ENCODE results near the gene SLC66A1.

DNA sequence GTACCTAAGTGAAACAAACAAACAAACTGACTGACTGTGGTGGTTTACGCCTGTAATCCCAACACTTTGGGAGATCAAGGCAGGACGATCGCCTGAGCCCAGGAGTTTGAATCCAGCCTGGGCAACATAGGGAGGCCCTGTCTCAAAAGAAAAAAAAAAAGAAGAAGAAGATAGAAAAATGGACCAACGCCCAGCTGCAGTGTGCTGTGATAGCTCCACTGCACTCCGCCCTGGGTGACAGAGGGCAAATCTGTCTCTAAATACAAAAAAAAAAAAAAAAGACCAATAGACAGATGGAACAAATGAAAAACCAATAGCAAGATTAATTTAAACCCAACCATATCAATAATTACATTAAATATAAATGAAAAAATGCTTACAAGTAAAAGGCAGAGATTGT, 37.5 kb upstream of the SLC66A1 start:
- TF ChIP-seq, protein P1, sequence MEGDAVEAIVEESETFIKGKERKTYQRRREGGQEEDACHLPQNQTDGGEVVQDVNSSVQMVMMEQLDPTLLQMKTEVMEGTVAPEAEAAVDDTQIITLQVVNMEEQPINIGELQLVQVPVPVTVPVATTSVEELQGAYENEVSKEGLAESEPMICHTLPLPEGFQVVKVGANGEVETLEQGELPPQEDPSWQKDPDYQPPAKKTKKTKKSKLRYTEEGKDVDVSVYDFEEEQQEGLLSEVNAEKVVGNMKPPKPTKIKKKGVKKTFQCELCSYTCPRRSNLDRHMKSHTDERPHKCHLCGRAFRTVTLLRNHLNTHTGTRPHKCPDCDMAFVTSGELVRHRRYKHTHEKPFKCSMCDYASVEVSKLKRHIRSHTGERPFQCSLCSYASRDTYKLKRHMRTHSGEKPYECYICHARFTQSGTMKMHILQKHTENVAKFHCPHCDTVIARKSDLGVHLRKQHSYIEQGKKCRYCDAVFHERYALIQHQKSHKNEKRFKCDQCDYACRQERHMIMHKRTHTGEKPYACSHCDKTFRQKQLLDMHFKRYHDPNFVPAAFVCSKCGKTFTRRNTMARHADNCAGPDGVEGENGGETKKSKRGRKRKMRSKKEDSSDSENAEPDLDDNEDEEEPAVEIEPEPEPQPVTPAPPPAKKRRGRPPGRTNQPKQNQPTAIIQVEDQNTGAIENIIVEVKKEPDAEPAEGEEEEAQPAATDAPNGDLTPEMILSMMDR (IDR thresholded peaks at IDR 0.05; ENCODE audit: low read depth, low read length), result no peak
- TF ChIP-seq POLR2A (IDR thresholded peaks at IDR 0.05; ENCODE audit: extremely low read depth, insufficient read length) (no peak), MYC (IDR thresholded peaks at IDR 0.05; ENCODE audit: low read depth, low read length) (no peak)

Measured in NB4 (cell line).